OCI-LY3 (cell line): ENCODE results near the gene SOX18.

Source experiments
- H2AFZ ChIP-seq: fragments of 200-600, 300-600 bp; shearing (Covaris generic); 2 replicates; pipeline ENCODE4 v1.6.0; 2014; ENCODE audit warnings: antibody characterized with exemption, low read depth, low read length
- H3K27ac ChIP-seq: fragments of 200-600, 300-600 bp; sonication (generic); 2 replicates; pipeline ENCODE4 v1.5.1; 2014; ENCODE audit warnings: mild to moderate bottlenecking, low read length, moderate library complexity, mixed read lengths
- H3K27me3 ChIP-seq: fragments of 200-600, 300-600 bp; sonication (generic); 2 replicates; pipeline ENCODE4 v1.6.1; 2014; ENCODE audit warnings: low read depth, low read length, mixed read lengths
- H3K36me3 ChIP-seq: fragments of 200-600, 300-600 bp; sonication (generic); replicated peaks from 2 replicates; pipeline ENCODE3; 2014; ENCODE audit warnings: low read depth, low read length, mixed read lengths
- H3K4me1 ChIP-seq: fragments of 300-600, 200-600 bp; sonication (generic); 2 replicates; pipeline ENCODE4 v1.6.1; 2014; ENCODE audit warnings: low read length, mixed read lengths
- H3K4me2 ChIP-seq: fragments of 200-600, 300-600 bp; sonication (generic); 2 replicates; pipeline ENCODE4 v1.6.1; 2014; ENCODE audit warnings: low read length, mixed read lengths
- H3K4me3 ChIP-seq: fragments of 300-600, 200-600 bp; sonication (generic); 2 replicates; pipeline ENCODE4 v1.5.1; 2014; ENCODE audit warnings: antibody characterized with exemption, mild to moderate bottlenecking, low read length, moderate library complexity
- H3K79me2 ChIP-seq: fragments of 300-600, 200-600 bp; shearing (Covaris generic); 2 replicates; pipeline ENCODE4 v1.6.1; 2014; ENCODE audit warnings: mild to moderate bottlenecking, low read length, mixed read lengths
- H3K9ac ChIP-seq: fragments of 300-600, 200-600 bp; shearing (Covaris generic); 2 replicates; pipeline ENCODE4 v1.6.0; 2014; ENCODE audit warnings: mild to moderate bottlenecking, low read length, moderate library complexity
- H3K9me3 ChIP-seq: fragments of 200-600, 300-600 bp; shearing (Covaris generic); 2 replicates; pipeline ENCODE4 v1.6.1; 2014; ENCODE audit warnings: low read length, mixed read lengths; ENCODE audit not compliant: insufficient read depth
- H4K20me1 ChIP-seq: fragments of 200-600, 300-600 bp; sonication (generic); 2 replicates; pipeline ENCODE4 v1.6.1; 2016; ENCODE audit warnings: low read length, mixed read lengths; ENCODE audit not compliant: insufficient read depth
- EZH2phosphoT487 ChIP-seq: fragments of 200-600 bp; shearing (Covaris generic); IDR thresholded peaks from 2 replicates; pipeline ENCODE4 v1.6.1; 2018; ENCODE audit warnings: antibody characterized with exemption, mixed run types, low read depth
- TF ChIP-seq, protein P1 (sequence below): fragments of 200-600, 300-600 bp; sonication (generic); IDR thresholded peaks from 2 replicates; pipeline ENCODE4 v1.5.1; 2014; ENCODE audit warnings: antibody characterized with exemption, low read length, low read depth

Gene SOX18

GRCh38 chr20:64011366-64011779 is 38.1 kb downstream of the SOX18 start:
- peaks cover 5% of the 10 kb centered on the region; the same call in 1 of the 2 replicates for H3K79me2 ChIP-seq

GRCh38 chr20:64010711-64011237 is 38.7 kb downstream of the SOX18 start:
- Histone ChIP-seq H3K4me2 (no peak overlapping the region), H3K4me3 (no peak overlapping the region), H3K79me2 (peaks cover 5% of the 10 kb centered on the region; the same call in 1 of the 2 replicates), H3K36me3 (peaks cover 47% of the 10 kb centered on the region), H4K20me1 (peaks cover 7% of the 10 kb centered on the region; the same call in 1 of the 2 replicates), H3K27me3 (no peaks in the 10 kb centered on the region), H3K4me1 (peaks cover 6% of the 10 kb centered on the region), H3K9me3 (no peaks in the 10 kb centered on the region), H2AFZ (no peak overlapping the region), H3K9ac (no peak overlapping the region), H3K27ac (no peak overlapping the region)
- no peak for TF ChIP-seq EZH2phosphoT487
- TF ChIP-seq, protein P1, sequence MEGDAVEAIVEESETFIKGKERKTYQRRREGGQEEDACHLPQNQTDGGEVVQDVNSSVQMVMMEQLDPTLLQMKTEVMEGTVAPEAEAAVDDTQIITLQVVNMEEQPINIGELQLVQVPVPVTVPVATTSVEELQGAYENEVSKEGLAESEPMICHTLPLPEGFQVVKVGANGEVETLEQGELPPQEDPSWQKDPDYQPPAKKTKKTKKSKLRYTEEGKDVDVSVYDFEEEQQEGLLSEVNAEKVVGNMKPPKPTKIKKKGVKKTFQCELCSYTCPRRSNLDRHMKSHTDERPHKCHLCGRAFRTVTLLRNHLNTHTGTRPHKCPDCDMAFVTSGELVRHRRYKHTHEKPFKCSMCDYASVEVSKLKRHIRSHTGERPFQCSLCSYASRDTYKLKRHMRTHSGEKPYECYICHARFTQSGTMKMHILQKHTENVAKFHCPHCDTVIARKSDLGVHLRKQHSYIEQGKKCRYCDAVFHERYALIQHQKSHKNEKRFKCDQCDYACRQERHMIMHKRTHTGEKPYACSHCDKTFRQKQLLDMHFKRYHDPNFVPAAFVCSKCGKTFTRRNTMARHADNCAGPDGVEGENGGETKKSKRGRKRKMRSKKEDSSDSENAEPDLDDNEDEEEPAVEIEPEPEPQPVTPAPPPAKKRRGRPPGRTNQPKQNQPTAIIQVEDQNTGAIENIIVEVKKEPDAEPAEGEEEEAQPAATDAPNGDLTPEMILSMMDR, result no peak

More at GRCh38 chr20:64011366-64011779, 38.1 kb downstream of the SOX18 start:
- TF ChIP-seq EZH2phosphoT487, result no peak
- TF ChIP-seq, protein P1, result no peak
- Histone ChIP-seq H4K20me1 (peaks cover 7% of the 10 kb centered on the region; the same call in 1 of the 2 replicates), H3K4me1 (peaks cover 6% of the 10 kb centered on the region), H2AFZ (no peak overlapping the region), H3K27me3 (no peaks in the 10 kb centered on the region), H3K36me3 (peaks cover 49% of the 10 kb centered on the region), H3K9me3 (no peaks in the 10 kb centered on the region), H3K4me2 (no peak overlapping the region), H3K27ac (no peak overlapping the region), H3K4me3 (no peak overlapping the region), H3K9ac (no peak overlapping the region)

- H3K36me3 ChIP-seq, result peaks cover 42% of the 10 kb centered on the region
- TF ChIP-seq, protein P1, result no peak
- TF ChIP-seq EZH2phosphoT487, result no peak
- no peak overlapping the region for H3K4me3 ChIP-seq
- H4K20me1 ChIP-seq, result peaks cover 7% of the 10 kb centered on the region; the same call in 1 of the 2 replicates
- H3K9ac ChIP-seq, result no peak overlapping the region
- H2AFZ ChIP-seq, result no peak overlapping the region
- H3K27ac ChIP-seq, result no peak overlapping the region
- H3K27me3 ChIP-seq, result no peaks in the 10 kb centered on the region
- peaks cover 6% of the 10 kb centered on the region for H3K4me1 ChIP-seq
- no peaks in the 10 kb centered on the region for H3K9me3 ChIP-seq
- no peak overlapping the region for H3K4me2 ChIP-seq
- H3K79me2 ChIP-seq, result peaks cover 5% of the 10 kb centered on the region; the same call in 1 of the 2 replicates
Observed at GRCh38 chr20:64009811-64010387, 39.5 kb downstream of the SOX18 start.

DNA sequence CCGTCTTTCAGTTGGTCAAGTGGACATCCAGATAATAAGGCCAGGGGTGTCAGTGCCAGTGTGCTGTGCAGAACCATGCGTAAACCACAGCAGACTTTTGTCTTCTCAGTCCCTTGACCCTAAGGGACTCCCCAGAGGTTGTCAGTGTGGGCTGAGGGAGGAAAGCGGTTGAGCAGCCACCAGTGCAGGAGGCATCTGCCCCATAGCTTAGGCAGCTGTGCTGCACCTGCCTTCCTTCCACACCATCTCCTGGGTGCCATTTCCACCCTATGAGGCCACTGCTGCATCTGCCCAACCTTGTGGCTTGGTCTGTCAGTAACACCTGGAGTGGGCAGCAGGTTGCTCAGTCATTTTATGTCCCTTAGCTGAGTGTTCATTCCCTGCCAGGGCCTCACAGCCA is 42.5 kb downstream of the SOX18 start:
- H4K20me1 ChIP-seq, result peaks cover 12% of the 10 kb centered on the region; the same call in 1 of the 2 replicates
- peaks cover 48% of the 10 kb centered on the region for H3K36me3 ChIP-seq
- H3K27me3 ChIP-seq, result no peaks in the 10 kb centered on the region
- H3K79me2 ChIP-seq, result peaks cover 5% of the 10 kb centered on the region; the same call in 1 of the 2 replicates
- no peak overlapping the region for H2AFZ ChIP-seq
- no peak overlapping the region for H3K27ac ChIP-seq
- no peak overlapping the region for H3K4me2 ChIP-seq
- no peak overlapping the region for H3K4me3 ChIP-seq
- TF ChIP-seq EZH2phosphoT487, result no peak
- TF ChIP-seq, protein P1, result no peak
- peaks cover 6% of the 10 kb centered on the region for H3K4me1 ChIP-seq
- H3K9ac ChIP-seq, result no peak overlapping the region
- no peaks in the 10 kb centered on the region for H3K9me3 ChIP-seq
